Measurements from ENCODE around the gene SMC1A. TPM values are rescaled to one million over a fixed set of nuclear protein-coding genes. Genes with fewer than 3 reads are reported as not detected.

The SMC1A gene
- total RNA-seq, 1 experiment from 2014 or later, result 111 TPM

DNA sequence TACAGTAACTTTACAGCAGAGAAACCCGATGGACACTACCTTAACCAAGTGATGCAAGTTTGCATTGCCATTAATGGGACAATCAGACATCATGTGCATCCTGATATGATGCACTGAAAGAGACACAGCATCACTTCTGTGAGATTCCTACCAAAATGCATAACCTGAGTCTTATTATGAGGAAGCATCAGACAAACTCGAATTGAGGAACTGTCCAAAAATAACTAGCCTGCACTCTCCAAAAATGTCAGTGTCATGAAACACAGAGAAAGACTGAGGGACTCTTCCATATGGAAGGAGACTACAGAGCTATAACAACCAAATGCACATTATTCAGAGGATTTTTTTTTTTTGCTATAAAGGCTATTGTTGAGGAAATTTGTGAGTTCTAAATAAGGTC lies 74.5 kb downstream of the SMC1A start:
- H3K27ac ChIP-seq (ENCODE audit: low read length), result no peak overlapping the region
- CTCF ChIA-PET, result no interaction called here
- H3K4me3 ChIP-seq (ENCODE audit: low read depth in 2 of 2, low read length in 2 of 2), result no peak overlapping the region
- intact Hi-C loops (cut with micrococcal nuclease; ENCODE audit: unreplicated experiment) (no loop called here), in situ Hi-C loops (cut with HindIII; ENCODE audit: low pct_unique_long_range_greater_than_20kb, low sequenced_read_pairs) (no loop called here)
- POLR2A ChIA-PET, result no interaction called here
- no TSS peak for BruUV-seq (replicated peaks)
- ATAC-seq (no peak), DNase-seq (ENCODE audit: low read depth, low spot score) (no peak)
- H3K9me3 ChIP-seq (ENCODE audit: control insufficient read depth, insufficient read depth, low read depth, low read length), result no peaks in the 10 kb centered on the region
- no peaks in the 10 kb centered on the region for H3K27me3 ChIP-seq (ENCODE audit: control insufficient read depth, insufficient read depth, low read length)
- TF ChIP-seq, protein P1, sequence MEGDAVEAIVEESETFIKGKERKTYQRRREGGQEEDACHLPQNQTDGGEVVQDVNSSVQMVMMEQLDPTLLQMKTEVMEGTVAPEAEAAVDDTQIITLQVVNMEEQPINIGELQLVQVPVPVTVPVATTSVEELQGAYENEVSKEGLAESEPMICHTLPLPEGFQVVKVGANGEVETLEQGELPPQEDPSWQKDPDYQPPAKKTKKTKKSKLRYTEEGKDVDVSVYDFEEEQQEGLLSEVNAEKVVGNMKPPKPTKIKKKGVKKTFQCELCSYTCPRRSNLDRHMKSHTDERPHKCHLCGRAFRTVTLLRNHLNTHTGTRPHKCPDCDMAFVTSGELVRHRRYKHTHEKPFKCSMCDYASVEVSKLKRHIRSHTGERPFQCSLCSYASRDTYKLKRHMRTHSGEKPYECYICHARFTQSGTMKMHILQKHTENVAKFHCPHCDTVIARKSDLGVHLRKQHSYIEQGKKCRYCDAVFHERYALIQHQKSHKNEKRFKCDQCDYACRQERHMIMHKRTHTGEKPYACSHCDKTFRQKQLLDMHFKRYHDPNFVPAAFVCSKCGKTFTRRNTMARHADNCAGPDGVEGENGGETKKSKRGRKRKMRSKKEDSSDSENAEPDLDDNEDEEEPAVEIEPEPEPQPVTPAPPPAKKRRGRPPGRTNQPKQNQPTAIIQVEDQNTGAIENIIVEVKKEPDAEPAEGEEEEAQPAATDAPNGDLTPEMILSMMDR (IDR thresholded peaks at IDR 0.05), result no peak
- no peak for TF ChIP-seq POLR2AphosphoS5 (IDR thresholded peaks at IDR 0.05; ENCODE audit: low read depth, low read length)
- TF ChIP-seq TCF7L2 (IDR thresholded peaks at IDR 0.05; ENCODE audit: low read depth, low read length), result no peak
- H3K36me3 ChIP-seq (ENCODE audit: control insufficient read depth, insufficient read depth, low read length), result no peaks in the 10 kb centered on the region
- no peaks in the 10 kb centered on the region for H3K4me1 ChIP-seq (ENCODE audit: control insufficient read depth, insufficient read depth, low read length)

DNA sequence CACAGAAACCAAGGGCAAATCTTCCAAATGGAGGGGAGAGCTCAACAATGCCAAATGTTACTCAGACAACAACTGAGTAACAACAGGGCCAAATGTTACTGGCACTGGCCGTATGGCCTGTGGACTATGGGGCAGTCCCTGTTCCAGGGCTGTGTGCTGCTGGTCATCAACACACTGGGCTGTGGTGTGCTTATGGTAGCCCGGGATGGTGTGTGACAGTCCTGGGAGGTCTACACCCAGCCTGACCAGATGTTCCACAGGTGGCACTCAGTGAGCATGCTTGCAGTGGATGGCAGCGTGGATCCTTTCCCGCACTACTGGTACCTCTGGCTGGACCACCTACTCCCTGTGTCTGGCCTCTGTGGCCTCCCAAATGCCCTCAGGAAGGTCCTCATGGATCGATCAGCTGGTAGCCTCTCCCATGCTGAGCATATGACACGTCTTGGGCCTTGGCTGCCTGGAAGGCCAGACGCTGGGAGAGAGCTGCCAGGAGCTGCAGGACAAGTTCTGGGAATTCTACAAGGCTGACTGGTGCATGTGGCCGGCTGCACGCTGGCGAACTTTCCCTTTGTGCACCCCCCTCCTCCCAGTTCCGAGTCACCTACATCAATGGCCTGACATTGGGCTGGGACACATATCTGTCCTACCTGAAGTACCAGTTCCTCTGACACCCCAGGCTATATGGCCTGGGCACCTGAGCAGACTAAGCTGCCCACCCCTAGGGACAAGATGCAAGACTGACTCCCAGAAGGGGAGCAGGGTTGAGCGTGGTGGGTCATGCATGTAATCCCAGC lies 81.4 kb downstream of the SMC1A start:
- ChIA-PET CTCF (no interaction called here), POLR2A (no interaction called here)

DNA sequence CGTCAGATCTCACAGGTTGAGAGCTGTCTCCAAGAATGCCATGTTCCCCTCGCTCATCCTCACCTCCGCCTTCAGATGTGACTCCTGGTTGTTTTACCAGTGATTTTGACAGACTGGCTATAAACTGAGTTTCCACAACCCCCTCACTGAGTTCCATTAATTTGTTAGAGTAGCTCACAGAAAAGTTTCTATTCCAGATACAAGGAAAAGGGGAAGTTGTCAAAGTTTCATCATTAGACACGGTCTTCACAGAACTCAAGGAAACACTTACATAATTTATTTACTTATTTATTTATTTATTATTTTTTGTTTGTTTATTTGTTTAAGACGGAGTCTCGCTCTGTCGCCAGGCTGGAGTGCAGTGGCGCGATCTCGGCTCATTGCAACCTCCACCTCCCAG lies 85.4 kb downstream of the SMC1A start:
- in situ Hi-C loops (cut with HindIII; ENCODE audit: low pct_unique_long_range_greater_than_20kb, low sequenced_read_pairs), result no loop called here
- intact Hi-C loops (cut with micrococcal nuclease; ENCODE audit: unreplicated experiment), result no loop called here
- ChIA-PET POLR2A (no interaction called here), CTCF (no interaction called here)
- no peaks in the 10 kb centered on the region for H3K9me3 ChIP-seq (ENCODE audit: control insufficient read depth, insufficient read depth, low read depth, low read length)
- H3K4me1 ChIP-seq (ENCODE audit: control insufficient read depth, insufficient read depth, low read length), result no peaks in the 10 kb centered on the region
- no peak for DNase-seq (ENCODE audit: low read depth, low spot score)
- ATAC-seq, result no peak
- H3K27ac ChIP-seq (ENCODE audit: low read length), result no peak overlapping the region
- no peak overlapping the region for H3K4me3 ChIP-seq (ENCODE audit: low read depth in 2 of 2, low read length in 2 of 2)
- H3K27me3 ChIP-seq (ENCODE audit: control insufficient read depth, insufficient read depth, low read length), result no peaks in the 10 kb centered on the region
- TF ChIP-seq, protein P1 (IDR thresholded peaks at IDR 0.05), result no peak
- TF ChIP-seq, protein P2, sequence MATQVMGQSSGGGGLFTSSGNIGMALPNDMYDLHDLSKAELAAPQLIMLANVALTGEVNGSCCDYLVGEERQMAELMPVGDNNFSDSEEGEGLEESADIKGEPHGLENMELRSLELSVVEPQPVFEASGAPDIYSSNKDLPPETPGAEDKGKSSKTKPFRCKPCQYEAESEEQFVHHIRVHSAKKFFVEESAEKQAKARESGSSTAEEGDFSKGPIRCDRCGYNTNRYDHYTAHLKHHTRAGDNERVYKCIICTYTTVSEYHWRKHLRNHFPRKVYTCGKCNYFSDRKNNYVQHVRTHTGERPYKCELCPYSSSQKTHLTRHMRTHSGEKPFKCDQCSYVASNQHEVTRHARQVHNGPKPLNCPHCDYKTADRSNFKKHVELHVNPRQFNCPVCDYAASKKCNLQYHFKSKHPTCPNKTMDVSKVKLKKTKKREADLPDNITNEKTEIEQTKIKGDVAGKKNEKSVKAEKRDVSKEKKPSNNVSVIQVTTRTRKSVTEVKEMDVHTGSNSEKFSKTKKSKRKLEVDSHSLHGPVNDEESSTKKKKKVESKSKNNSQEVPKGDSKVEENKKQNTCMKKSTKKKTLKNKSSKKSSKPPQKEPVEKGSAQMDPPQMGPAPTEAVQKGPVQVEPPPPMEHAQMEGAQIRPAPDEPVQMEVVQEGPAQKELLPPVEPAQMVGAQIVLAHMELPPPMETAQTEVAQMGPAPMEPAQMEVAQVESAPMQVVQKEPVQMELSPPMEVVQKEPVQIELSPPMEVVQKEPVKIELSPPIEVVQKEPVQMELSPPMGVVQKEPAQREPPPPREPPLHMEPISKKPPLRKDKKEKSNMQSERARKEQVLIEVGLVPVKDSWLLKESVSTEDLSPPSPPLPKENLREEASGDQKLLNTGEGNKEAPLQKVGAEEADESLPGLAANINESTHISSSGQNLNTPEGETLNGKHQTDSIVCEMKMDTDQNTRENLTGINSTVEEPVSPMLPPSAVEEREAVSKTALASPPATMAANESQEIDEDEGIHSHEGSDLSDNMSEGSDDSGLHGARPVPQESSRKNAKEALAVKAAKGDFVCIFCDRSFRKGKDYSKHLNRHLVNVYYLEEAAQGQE (IDR thresholded peaks at IDR 0.05; ENCODE audit: insufficient read depth in 1 of 2, low read depth in 2 of 2, low read length in 1 of 2), result no peak
- TF ChIP-seq SIN3A (IDR thresholded peaks at IDR 0.05; ENCODE audit: borderline replicate concordance, insufficient read depth, low read depth, low read length) (no peak), TCF7L2 (IDR thresholded peaks at IDR 0.05; ENCODE audit: low read depth, low read length) (no peak), POLR2AphosphoS5 (IDR thresholded peaks at IDR 0.05; ENCODE audit: low read depth, low read length) (no peak)
- no peaks in the 10 kb centered on the region for H3K36me3 ChIP-seq (ENCODE audit: control insufficient read depth, insufficient read depth, low read length)
- no TSS peak for BruUV-seq (replicated peaks)

More for the DNA sequence above, 81.4 kb downstream of the SMC1A start:
- H3K4me3 ChIP-seq (ENCODE audit: low read depth in 2 of 2, low read length in 2 of 2), result no peak overlapping the region
- H3K27me3 ChIP-seq (ENCODE audit: control insufficient read depth, insufficient read depth, low read length), result no peaks in the 10 kb centered on the region
- intact Hi-C loops (cut with micrococcal nuclease; ENCODE audit: unreplicated experiment) (no loop called here), in situ Hi-C loops (cut with HindIII; ENCODE audit: low pct_unique_long_range_greater_than_20kb, low sequenced_read_pairs) (no loop called here)
- ATAC-seq, result no peak; the same call in 1 of the 2 replicates
- H3K4me1 ChIP-seq (ENCODE audit: control insufficient read depth, insufficient read depth, low read length), result no peaks in the 10 kb centered on the region
- H3K27ac ChIP-seq (ENCODE audit: low read length), result no peak overlapping the region
- TF ChIP-seq, protein P1 (IDR thresholded peaks at IDR 0.05), result no peak
- no TSS peak for BruUV-seq (replicated peaks)
- no peaks in the 10 kb centered on the region for H3K9me3 ChIP-seq (ENCODE audit: control insufficient read depth, insufficient read depth, low read depth, low read length)
- no peaks in the 10 kb centered on the region for H3K36me3 ChIP-seq (ENCODE audit: control insufficient read depth, insufficient read depth, low read length)
- no peak for DNase-seq (ENCODE audit: low read depth, low spot score)
